Vagina (tissue), 2 donors: ENCODE data around the gene NINL. TPM values are rescaled to one million over a fixed set of nuclear protein-coding genes. Genes with fewer than 3 reads are reported as not detected.
A peak's percentile ranks its signal among the peaks of the same experiment; 100 is the strongest.

Experiments
- DNase-seq, 2 donors: peaks; one replicate each; pipeline ENCODE4 v3.0.0-alpha.2; 2017; ENCODE audit errors: extremely low spot score in 2 of 2
- H3K27ac ChIP-seq: fragments of 200-600 bp; sonication (generic); one replicate; pipeline ENCODE4 v1.5.1; 2019
- H3K27me3 ChIP-seq: fragments of 200-600 bp; sonication (generic); one replicate; pipeline ENCODE4 v1.5.1; 2019
- H3K36me3 ChIP-seq, 2 donors: fragments of 200-600 bp; sonication (generic); one replicate each; pipeline ENCODE4 v1.5.1; 2017 to 2019
- H3K4me1 ChIP-seq: fragments of 200-600 bp; sonication (generic); one replicate; pipeline ENCODE4 v1.5.1; 2019
- H3K4me3 ChIP-seq, 2 donors: fragments of 200-600 bp; sonication (generic); 1 replicate in 1 of 2; 2 replicates in 1 of 2; pipeline ENCODE4 v1.5.1; 2016 to 2019
- H3K9me3 ChIP-seq: fragments of 200-600 bp; sonication (generic); one replicate; pipeline ENCODE4 v1.5.1; 2019
- CTCF ChIP-seq, 3 experiments: fragments of 450-650 bp in 2 of 3; fragments of 200-600 bp in 1 of 3; sonication (generic) in 1 of 3; IDR thresholded peaks; one replicate each; pipeline ENCODE4 v1.5.1; 2017 to 2019; ENCODE audit warnings: antibody characterized with exemption in 3 of 3, mild to moderate bottlenecking in 2 of 3, moderate library complexity in 2 of 3
- POLR2A ChIP-seq, 2 donors: fragments of 450-650 bp; IDR thresholded peaks; one replicate each; pipeline ENCODE4 v1.6.1; 2017; ENCODE audit warnings: antibody characterized with exemption in 2 of 2, mild to moderate bottlenecking in 2 of 2, moderate library complexity in 2 of 2
- POLR2AphosphoS5 ChIP-seq, 2 donors: sonication (generic); formaldehyde crosslinking; IDR thresholded peaks; one replicate each; pipeline ENCODE4 v1.9.0; 2017; ENCODE audit warnings: antibody characterized with exemption in 2 of 2, mild to moderate bottlenecking in 2 of 2, low read depth in 1 of 2; ENCODE audit not compliant: insufficient read depth in 1 of 2
- intact Hi-C: fragments of 100-400 bp; cut with DNase I; formaldehyde crosslinking; loops from one replicate; pipeline ENCODE4 v1.15.1; 2023
- total RNA-seq: library from RNA; depleted of rRNA; stranded (reverse); fragments of >200 nt; gene quantifications from one replicate; pipeline ENCODE4 v1.2.3, GENCODE V29; 2016

Gene NINL
- total RNA-seq, 1 donor from 2014 or later, result 11.5 TPM

- H3K4me1 ChIP-seq, result peaks cover 5% of the 10 kb centered on the region
- intact Hi-C loops, result no loop called here
- H3K27ac ChIP-seq, result no peak overlapping the region
- DNase-seq, result no peak
- H3K36me3 ChIP-seq, result no peaks in the 10 kb centered on the region
- no peaks in the 10 kb centered on the region for H3K9me3 ChIP-seq
- H3K27me3 ChIP-seq, result no peaks in the 10 kb centered on the region
- TF ChIP-seq CTCF (IDR thresholded peaks at IDR 0.05) (no peak), POLR2AphosphoS5 (IDR thresholded peaks at IDR 0.05; ENCODE audit: insufficient read depth in 1 of 2, low read depth in 1 of 2) (no peak), POLR2A (IDR thresholded peaks at IDR 0.05) (no peak)
- H3K4me3 ChIP-seq, result no peak overlapping the region
These were observed 55.9 kb downstream of the NINL start for GRCh38 chr20:25529295-25529951.

GRCh38 chr20:25527949-25528348 lies 57.4 kb downstream of the NINL start:
- intact Hi-C loops, result no loop called here
- no peaks in the 10 kb centered on the region for H3K27me3 ChIP-seq

GRCh38 chr20:25526446-25526845 lies 58.9 kb downstream of the NINL start:
- Histone ChIP-seq H3K36me3 (no peaks in the 10 kb centered on the region), H3K27ac (peak overlapping the region; percentile 65), H3K9me3 (no peaks in the 10 kb centered on the region), H3K4me1 (peaks cover 5% of the 10 kb centered on the region), H3K4me3 (no peak overlapping the region), H3K27me3 (no peaks in the 10 kb centered on the region)
- intact Hi-C loops, result no loop called here
- DNase-seq, result no peak
- no peak for TF ChIP-seq POLR2AphosphoS5 (IDR thresholded peaks at IDR 0.05; ENCODE audit: insufficient read depth in 1 of 2, low read depth in 1 of 2)

More at GRCh38 chr20:25527949-25528348, 57.4 kb downstream of the NINL start:
- Histone ChIP-seq H3K4me3 (no peak overlapping the region), H3K27ac (no peak overlapping the region), H3K9me3 (no peaks in the 10 kb centered on the region), H3K4me1 (peaks cover 5% of the 10 kb centered on the region), H3K36me3 (no peaks in the 10 kb centered on the region)
- TF ChIP-seq POLR2AphosphoS5 (IDR thresholded peaks at IDR 0.05; ENCODE audit: insufficient read depth in 1 of 2, low read depth in 1 of 2) (no peak), CTCF (IDR thresholded peaks at IDR 0.05) (no peak), POLR2A (IDR thresholded peaks at IDR 0.05) (no peak)
- no peak for DNase-seq

- no peak for DNase-seq
- H3K27ac ChIP-seq, result peak overlapping the region; percentile 65
- H3K4me1 ChIP-seq, result peaks cover 5% of the 10 kb centered on the region
- intact Hi-C loops, result no loop called here
- TF ChIP-seq CTCF (IDR thresholded peaks at IDR 0.05), result no peak
- H3K36me3 ChIP-seq, result no peaks in the 10 kb centered on the region
- no peaks in the 10 kb centered on the region for H3K9me3 ChIP-seq
- no peak overlapping the region for H3K4me3 ChIP-seq
- H3K27me3 ChIP-seq, result no peaks in the 10 kb centered on the region
These were observed 59.5 kb downstream of the NINL start for GRCh38 chr20:25525867-25526266.

GRCh38 chr20:25525295-25525694 lies 60.0 kb downstream of the NINL start:
- Histone ChIP-seq H3K4me1 (peaks cover 5% of the 10 kb centered on the region), H3K4me3 (no peak overlapping the region), H3K36me3 (no peaks in the 10 kb centered on the region), H3K27me3 (no peaks in the 10 kb centered on the region), H3K27ac (peak overlapping the region; percentile 49), H3K9me3 (no peaks in the 10 kb centered on the region)
- TF ChIP-seq CTCF (IDR thresholded peaks at IDR 0.05) (no peak), POLR2AphosphoS5 (IDR thresholded peaks at IDR 0.05; ENCODE audit: insufficient read depth in 1 of 2, low read depth in 1 of 2) (no peak), POLR2A (IDR thresholded peaks at IDR 0.05) (no peak)
- intact Hi-C loops, result no loop called here
- DNase-seq, result no peak
